GM13976 (cell line): ENCODE data around the gene ACAA1.
"Not testable (repeated sequence)": the region's sequence is repeated elsewhere in the genome, so short reads cannot be mapped to it uniquely, and the experiment has no call there.

ENCODE experiments used
- DNase-seq: peaks from one replicate; pipeline ENCODE4 v3.0.0; 2012; ENCODE audit warnings: low spot score
- CTCF ChIP-seq: IDR thresholded peaks from 2 replicates; pipeline ENCODE4 v1.5.1; 2012; ENCODE audit warnings: borderline replicate concordance, mild to moderate bottlenecking; ENCODE audit not compliant: insufficient read depth; ENCODE audit errors: extremely low read depth, missing control alignments, control extremely low read depth
- in situ Hi-C: fragments of 300-500 bp; cut with MboI; formaldehyde crosslinking; loops from one replicate; pipeline ENCODE4 v1.12.0; 2022; ENCODE audit warnings: low sequenced_read_pairs, mixed read lengths, inconsistent platforms; ENCODE audit not compliant: unreplicated experiment

The ACAA1 gene

GRCh38 chr3:38090453-38090852 lies 46.5 kb downstream of the ACAA1 start:
- DNase-seq: no peak
- in situ Hi-C loops: no loop called here
- no peak for TF ChIP-seq CTCF

GRCh38 chr3:38089163-38089562 lies 47.8 kb downstream of the ACAA1 start:
- no peak for DNase-seq
- in situ Hi-C loops: no loop called here
- TF ChIP-seq CTCF: no peak

DNA sequence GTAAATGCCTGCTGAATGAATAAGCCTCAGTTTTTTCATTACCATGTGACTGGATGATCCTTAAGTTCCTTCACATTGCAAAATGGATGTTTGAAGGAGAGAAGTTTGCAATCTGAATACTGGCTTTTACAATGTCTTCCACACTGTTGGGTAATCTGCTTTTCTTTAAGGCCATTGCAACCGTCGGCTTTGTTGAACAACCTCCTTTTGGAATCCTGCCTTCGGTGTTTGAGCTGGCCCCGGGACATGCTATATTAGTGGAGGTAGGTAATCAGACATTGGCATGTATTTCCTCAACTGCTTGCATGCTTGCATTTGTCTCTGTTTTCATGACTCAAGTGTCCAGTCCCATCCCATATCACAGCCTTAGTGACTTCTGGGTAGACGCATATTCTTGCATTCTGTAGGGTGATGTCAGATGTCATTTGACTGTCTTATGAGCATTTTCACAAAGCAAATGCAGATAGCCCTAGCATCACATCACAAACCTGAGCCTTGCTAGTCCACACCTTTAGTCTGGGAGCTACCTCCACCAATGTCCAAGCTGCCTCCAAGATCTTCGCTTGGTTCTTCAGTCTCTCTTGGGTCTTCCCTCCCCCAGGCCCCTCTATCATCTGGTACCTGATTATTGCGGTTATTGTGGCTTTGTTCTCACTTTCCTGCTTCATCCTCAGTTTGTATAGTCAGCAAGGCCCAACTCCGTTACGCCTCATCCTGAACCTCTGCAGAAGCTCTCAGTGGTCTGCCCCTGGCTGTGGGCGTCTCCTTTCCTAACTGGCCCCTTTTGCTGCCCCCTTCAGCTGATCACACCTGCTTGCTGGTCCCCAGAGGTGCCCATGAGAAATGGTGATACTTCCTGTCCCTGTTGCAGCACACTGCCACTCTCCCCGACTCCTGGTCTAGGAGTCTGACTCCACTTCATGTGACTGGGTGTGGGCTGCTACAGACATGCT lies 48.5 kb downstream of the ACAA1 start:
- in situ Hi-C loops: no loop called here
- no peak for DNase-seq
- no peak for TF ChIP-seq CTCF

GRCh38 chr3:38087278-38087677 lies 49.6 kb downstream of the ACAA1 start:
- in situ Hi-C loops, DNase-seq: not testable (repeated sequence)

GRCh38 chr3:38086496-38086895 lies 50.4 kb downstream of the ACAA1 start:
- in situ Hi-C loops: no loop called here
- TF ChIP-seq CTCF: no peak
- DNase-seq: no peak

GRCh38 chr3:38085943-38086324 lies 51.0 kb downstream of the ACAA1 start:
- no peak for DNase-seq
- TF ChIP-seq CTCF: no peak
- in situ Hi-C loops: no loop called here

DNA sequence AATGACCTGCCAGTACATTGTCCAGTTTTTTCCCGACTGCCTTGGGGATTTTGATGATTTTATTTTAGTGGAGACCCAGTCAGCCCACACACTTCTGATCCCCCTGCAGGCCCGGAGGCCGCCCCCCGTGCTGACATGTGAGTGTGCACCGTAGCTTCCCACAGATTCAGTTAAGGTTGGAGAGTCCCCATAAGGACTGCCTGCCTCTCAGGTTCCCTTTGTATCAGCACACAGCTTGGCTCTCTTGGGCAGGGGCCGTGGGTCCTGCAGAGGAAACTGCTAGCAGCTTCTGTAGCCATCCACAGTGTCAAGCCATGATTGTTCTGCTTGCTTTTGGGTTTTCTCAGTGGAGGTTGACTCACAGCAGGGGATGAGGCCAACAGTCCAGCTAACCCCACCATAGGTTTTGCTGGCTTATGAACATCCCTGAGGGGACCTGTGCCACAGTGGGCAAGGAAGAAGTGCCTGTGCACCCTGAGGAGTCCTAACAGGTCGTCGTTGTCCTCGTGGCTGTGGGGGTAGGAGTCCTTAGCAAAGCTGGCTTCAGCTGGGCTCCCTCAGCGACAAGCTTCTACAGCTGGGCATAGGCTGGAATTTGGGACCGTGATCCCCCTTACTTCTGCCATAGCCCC lies 51.5 kb downstream of the ACAA1 start:
- in situ Hi-C loops: no loop called here
- no peak for TF ChIP-seq CTCF
- DNase-seq: no peak
